ENCODE data around the gene AFG3L2.

AFG3L2 gene

DNA sequence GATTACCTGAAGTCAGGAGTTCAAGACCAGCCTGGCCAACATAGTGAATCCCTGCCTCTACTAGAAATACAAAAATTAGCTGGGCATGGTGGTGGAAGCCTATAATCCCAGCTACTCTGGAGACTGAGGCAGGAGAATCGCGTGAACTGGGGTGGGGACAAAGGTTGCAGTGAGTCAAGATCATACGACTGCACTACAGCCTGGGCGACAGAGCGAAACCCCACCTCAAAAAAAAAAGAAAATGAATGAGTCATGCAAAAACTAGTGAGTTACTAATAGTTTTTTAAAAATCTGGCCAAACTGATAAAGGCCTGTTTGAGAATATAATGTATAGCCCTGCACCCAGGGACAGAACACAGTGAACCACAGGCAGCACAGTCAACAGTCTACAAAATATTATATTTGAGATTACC lies 17.5 kb downstream of the AFG3L2 start:
- no peak for DNase-seq (ENCODE audit: low read depth)

DNA sequence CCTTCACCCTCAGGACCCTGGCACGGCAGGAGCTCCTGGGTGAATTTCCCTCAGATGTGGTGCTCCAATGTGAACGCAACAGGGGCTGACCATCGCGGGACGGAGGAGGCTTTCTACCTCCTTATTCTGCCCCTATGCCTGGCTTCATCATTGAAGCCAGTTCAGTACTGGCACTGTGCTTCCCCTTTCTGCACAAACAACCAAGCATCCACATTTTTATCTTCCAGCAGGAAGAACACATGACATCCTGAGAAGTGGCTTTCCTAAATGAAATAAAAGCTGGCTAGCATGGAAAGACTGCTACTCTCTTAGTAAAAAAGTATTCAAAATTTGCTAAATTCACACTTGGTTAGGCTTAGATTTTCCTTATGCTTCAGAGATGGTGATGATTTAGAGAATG lies 24.8 kb downstream of the AFG3L2 start:
- no peak for DNase-seq (ENCODE audit: low read depth)

DNA sequence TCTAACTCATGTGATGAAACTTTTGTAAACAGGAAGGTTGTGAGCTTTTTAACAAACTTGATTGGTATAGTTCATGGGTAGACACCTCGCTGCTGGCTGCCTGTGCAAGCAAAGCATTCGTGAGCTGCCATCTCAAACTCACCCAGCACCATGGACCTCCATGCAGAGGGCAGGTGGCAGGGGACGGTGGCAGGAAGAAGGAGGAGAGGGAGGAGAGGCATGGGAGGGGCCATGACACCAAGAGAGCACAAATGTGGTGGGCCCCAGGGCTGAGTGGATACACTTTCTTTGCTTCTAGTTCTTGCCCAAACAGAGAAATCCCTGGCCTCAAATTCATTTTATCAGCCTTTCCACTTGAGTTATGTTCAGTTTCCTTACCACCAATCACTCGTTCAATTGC lies 29.1 kb downstream of the AFG3L2 start:
- no peak for DNase-seq (ENCODE audit: low read depth)

DNA sequence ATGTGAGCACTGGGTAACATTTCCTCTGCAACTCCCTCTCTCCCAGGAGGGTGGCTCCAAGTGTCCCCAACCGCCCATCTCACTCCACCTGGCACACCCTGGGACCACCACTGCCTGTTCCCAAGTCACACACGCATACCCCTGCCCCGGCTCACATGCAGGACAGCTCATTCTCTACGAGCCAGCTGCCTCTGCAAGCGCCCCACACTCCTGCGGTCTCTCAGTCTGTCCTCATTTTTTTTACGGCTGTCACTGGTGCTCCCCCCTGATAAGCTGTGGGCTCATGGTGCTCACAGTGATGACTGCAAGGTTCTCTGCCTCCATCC lies 30.8 kb downstream of the AFG3L2 start:
- DNase-seq (ENCODE audit: low read depth), result no peak

DNA sequence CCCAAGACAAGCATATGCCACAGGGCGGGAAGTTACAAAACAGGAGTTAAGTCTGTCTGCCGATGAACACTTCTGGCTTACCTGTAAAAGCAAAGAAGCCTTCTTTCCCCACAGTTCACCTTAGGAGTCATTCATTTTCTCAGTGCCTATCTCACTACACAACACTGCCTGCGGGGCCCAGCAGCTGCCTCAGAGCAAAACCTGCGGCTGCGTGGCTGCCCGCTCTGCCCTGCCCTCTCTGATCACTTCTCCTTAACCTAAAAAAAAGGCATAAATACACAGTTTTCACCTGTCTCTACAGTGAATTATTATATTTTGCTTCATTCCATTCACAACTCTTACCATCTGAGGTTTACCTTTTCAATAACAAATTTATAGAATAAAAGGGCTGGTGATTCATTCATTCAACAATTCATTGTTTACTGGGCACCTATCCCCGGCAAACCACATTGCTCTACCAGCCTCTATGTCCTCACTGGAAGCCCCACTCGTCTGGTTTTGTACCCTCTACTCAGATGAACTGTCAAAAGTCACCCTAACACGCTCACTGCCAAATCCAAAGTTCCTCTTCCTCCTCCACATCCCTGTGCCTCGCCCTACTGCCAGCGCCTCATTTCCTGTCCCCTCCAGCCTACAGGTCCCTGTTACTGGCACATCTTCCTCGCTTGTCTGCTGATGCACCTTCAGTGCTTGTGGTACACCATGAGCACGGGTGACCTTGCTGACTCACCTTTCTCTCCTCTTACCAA lies 31.4 kb downstream of the AFG3L2 start:
- DNase-seq (ENCODE audit: low read depth), result no peak

DNA sequence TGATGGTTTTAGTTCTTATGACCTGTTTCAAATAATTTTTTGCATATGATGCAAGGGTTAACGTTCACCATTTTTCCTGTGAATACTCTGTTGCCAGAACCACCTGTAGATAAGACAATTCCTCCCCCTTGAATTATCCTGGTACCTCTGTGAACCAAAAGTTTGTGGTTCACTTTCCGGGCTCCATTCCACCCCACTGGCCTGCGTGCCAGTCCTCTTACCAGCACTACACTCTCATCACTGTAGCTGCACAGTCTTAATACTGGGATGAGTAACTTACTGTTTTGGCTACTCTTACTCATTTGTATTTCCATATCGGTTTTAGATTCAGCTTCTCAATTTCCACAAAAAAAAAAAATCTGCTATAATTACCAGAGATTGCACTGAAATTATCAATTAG lies 34.4 kb downstream of the AFG3L2 start:
- DNase-seq (ENCODE audit: low read depth), result no peak

DNA sequence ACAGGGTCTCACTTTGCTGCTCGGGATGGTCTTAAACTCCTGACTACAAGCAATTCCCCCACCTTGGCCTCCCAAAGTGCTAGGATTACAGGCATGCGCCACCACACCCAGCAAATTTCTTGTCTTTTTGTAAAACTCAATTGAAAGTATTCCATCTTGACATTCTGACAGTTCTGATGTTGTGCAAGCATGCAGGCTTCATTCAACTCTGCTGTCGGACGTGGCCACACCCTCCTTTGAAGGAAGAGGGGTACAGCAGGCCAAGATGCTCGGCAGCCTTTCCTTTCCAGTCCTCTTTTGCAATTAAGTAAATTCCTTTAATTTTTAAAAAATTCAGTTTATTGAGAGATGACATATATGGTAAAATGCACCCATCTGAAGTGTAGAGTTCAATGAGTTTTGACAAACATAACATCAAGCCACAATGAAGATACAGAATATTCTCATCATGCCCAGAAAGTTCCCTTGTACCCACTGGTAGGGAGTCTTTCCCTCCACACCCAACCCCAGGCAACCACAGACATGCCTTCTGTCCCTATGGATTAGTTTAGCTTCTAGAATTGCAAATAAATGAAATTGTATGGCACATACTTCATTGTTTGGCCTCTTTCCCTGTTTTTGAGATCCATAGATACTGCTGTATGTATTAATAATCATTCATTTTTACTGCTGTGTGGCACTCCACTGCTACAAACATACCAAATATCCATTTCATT lies 35.9 kb downstream of the AFG3L2 start:
- DNase-seq (ENCODE audit: low read depth), result no peak

DNA sequence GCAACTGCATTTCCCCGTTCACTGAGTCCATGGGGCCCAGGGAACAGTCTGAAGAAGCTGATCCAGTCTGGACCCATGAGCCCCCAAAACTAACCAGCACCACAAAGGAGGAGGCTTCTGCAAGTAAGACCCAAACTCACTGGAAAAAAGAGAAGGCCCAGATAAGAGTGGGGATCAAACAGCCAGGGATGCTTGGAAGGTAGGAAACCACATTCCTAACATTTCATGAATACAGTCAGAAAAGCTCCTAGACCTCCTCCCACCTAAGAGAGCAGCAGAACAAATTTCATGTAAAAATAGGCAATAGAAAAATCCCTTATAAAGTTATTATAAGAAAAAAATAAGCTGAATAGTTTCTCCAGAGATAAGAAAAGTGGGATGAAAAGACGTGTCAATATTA lies 38.6 kb downstream of the AFG3L2 start:
- no peak for DNase-seq (ENCODE audit: low read depth)

DNA sequence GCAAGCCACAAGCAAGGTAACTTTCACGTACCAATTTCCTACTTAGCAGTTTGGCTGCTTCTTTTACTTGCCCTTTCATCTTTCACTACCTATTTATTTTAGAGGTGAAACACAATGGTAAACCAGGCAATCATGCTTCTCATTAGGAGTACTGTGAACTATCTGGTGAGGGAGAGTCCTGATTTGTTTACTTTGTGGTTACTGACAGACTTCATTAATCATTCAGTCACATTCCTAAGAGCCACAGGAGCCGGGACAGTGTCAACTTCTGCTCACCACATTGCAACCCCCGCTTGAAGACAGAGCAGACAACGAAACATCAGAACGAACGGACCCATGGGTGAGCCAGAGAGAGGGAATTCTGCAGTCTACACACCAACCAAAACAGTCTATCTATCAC lies 40.1 kb downstream of the AFG3L2 start:
- DNase-seq (ENCODE audit: low read depth), result no peak

DNA sequence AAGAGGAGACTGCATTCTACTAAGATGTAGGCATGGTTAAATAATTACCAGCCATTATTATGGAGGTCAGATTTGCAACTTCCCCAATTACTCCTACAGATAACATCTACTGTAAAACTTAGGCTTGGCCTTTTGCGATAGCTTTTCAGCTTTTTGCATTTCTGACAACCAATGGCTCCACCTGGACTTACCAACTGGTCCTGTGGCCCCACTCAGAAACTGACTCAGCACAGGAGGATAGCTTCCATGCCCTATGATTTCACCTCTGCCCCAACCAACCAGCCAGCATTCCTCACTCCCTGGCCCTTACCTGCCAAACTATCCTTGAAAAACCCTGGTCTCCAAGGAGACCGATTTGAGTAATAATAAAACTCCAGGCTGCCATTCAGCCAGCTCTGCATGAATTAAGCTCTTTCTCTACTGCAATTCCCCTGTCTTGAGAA lies 40.8 kb downstream of the AFG3L2 start:
- no peak for DNase-seq (ENCODE audit: low read depth)

DNA sequence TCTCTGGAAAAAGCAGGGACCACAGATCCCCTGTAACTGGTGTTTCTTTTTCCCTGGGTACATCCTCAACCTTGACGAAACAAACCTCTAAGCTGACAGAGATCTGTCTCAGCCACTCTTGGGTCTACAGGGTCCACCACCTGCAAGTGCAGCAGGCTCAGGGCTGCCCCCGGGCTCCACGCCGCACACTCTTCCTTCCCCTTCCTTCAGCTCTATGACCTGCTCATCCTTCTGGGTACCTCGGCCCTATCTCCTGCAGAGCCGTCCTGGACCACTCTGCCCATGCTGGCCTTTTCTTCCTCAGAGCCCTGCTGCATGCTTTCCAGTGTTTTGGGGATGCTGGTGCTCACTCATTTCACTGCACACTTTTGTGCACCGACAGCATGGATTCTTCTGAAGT lies 41.5 kb downstream of the AFG3L2 start:
- no peak for DNase-seq (ENCODE audit: low read depth)

DNA sequence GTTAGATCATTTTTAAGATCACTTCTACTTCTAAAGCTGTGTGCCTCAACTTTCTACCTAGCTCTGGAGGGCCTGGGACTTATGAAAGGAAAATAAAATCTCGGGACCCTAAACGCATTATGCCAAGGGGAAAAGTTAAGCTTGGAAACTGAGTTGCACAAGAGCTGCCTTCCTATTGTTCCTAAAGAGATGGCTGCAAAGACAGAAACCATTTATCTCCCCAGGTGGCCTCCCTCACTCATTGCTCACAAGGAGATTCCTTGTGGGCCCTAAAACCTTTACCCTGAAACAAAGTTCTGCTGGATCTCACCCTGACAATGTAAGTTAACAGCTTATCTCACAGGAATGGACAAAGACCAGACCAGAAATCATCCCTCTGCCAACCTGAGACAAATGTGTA lies 42.2 kb downstream of the AFG3L2 start:
- no peak for DNase-seq (ENCODE audit: low read depth)

DNA sequence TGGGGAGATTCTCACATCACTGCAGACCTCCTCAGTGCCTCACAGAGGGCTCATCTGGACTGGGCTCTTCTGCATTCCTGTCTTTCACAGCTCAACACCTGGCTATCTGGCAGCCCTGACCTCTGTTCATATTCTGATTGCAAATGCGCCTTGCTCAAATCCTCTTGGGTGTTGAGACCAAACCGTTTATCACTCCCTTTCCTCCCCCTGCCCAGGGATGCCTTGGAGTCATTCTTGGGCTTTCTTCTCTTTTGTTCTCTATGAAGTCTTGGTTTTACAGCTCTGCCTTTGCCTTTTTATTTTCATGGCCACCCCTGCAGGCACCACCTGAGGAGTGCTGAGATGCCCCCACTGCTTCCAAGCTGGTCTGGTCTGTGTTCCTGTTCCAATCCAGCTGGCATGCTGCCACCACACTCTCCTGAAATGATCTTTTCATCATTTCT lies 42.6 kb downstream of the AFG3L2 start:
- DNase-seq (ENCODE audit: low read depth), result no peak

DNA sequence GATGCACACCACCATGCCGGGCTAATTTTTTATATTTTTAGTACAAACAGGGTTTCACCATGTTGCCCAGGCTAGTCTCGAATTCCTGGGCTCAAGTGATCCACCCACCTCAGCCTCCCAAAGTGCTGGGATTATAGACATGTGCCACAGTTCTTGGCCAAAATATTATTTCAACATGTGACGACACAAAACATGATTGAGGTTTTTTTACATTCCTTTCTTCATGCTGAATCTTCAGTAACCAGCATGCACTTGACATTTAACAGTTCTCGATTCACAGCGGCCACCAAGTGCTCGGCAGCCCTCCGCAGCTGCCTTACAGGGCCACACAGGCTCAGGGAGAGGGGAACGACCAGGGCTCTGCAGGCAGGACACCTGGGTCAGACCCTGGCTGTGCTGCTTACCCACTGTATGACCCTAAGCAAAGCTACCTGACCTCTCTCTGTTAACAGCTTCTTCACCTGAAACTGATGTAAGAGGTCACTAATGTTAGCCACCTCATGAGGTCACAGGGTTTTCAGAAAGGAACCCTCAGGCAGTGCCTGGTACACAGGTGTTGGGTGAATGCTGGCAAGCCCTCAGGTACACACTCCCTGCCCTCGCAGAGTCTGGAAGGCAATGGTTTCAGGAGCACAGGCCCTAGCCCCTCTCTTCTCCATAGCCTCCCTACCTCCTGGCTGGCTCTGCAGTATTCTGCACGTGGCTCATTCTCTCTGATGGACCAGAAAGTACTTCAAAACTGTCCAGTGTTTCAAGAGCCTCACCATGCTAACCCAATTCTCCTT lies 43.3 kb downstream of the AFG3L2 start:
- DNase-seq (ENCODE audit: low read depth), result no peak

DNA sequence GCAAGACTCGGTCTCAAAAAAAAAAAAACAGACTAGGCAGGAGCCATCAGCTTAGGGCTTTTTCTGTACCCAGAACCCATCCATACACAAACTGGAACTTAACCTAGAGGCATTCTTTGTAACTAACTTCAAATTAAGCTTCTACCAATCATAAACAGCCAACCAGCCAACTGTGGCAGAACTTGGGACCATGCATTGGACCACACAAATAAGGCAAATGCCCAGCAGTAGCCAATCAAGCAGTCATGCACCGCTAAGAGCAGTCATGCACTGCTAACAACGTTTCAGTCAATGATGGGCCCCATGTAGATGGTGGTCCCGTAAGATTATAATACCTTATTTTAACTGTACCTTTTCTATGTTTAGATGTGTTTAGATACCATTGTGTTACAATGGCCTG lies 46.3 kb downstream of the AFG3L2 start:
- DNase-seq (ENCODE audit: low read depth), result no peak

DNA sequence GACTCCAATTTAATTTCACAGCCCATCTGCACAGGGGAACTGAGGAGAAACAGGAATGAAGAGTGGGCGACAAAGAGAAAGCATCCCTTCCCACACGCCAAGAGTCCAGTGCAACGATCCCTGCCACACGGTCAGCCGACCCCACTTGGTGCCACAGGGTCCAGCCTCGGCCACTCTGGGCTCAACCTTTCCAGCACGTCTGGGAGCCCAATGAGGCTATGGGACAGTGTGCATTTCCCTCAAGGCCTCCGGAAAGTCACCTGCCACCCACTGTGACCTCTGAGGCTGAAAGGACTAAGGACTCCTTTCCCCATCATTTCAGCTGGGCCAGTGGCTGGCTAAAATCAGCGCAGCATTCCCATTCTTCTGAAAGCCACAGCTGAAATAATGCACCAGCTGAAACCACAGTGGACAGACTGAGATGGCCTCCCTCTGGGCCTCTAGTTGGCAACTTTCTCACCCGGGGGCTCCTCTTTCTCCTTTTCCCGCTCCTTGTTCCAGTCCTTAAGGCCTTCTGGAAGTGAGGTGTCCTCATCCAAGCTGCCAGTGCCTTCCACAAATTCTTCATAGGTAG lies 47.8 kb downstream of the AFG3L2 start:
- no peak for DNase-seq (ENCODE audit: low read depth)

DNA sequence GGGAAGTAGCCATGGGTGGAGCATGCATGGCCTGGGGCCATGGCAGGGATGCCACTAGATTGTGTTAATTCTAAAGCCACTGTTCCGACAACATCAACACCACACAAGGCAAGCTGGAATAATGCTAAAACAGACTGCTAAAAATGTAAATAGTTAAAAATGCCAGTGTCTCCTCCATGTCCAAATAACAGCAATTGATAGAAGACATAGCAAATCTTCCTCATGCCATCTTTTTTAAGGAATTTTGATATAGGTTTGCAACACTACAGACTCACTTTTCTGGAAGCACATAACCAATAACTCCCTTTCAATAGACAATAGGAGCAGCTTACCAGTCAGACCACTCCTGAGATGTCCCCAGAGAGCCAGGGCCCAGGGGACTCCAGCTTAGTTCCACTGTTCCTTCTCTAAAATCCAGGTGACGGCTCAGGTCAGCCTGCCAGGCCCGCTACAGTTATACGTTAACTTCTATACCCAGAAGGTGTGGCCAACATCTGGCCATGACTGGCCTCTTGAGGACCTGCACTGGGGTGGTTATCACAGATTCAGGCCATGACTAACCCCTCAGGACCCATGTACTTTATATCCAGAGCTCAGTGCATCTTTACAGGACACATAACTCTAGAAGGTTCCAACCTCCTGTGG lies 48.7 kb downstream of the AFG3L2 start:
- DNase-seq (ENCODE audit: low read depth), result no peak

DNA sequence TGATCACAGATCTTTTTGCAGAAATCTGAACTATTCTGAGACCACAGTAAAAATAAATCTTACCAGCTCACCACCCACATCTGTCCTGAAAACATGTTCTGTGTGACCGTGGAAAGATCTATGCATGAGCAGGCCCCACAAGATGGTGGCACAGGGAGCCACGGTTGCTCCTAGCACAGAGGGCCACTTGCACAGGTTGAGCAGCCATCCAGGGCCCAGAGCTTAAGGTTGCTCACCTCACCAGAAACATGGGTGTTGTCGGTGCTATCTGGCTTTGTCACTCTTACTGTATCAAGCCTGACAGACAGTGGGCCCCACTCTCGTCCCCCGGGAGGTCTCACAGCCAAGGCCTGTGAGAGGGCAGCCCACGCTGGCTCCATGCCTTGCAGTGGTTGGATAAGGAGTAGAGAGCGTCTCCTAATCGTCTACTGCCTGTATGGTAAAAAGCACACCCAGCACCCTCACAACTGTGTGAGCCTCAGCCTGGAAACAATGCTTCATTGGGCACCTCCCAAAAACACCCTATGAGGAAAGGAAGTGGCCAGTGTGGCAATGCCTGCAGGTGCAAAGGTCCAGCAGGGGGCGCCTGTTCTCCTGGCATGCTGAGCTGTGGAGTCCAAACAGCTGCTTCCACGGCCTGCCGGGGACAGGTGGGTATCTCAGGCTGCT lies 49.4 kb downstream of the AFG3L2 start:
- DNase-seq (ENCODE audit: low read depth), result peak; percentile 54

DNA sequence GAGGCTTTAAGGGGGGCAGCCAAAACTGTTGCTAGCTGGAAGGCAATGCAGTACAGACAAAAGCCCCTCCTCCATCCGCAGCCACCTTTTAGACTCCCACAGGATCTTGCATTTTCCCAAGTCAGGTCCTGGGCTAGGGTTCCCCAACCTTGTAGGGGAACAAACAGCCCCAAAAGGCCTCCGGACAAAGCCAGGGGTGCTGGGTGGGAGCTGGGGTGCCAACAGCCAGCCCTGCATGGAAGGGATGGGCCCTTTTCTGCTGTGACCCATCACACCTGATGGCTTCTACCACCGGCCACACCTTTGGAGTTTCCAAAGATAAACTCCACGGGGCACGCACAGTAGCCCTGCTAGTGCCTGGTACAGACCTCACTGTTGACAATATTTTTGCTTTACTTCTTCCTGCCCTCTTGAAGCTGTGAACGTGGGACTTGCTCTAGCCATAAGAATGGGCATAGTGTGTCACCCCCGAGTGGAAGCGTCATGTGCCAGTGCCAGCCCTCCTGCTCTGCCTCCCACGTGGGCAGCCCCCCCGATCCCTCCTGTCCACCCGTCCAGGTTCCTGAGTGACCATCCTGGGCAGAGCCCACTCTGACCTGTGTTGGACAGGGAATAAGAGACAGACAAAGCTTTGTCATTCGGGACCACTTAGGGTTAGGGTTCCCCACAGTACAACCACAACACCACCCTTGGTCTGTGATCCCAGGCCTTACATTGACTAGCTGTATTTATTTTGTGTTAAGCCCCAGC lies 50.1 kb downstream of the AFG3L2 start:
- no peak for DNase-seq (ENCODE audit: low read depth)

DNA sequence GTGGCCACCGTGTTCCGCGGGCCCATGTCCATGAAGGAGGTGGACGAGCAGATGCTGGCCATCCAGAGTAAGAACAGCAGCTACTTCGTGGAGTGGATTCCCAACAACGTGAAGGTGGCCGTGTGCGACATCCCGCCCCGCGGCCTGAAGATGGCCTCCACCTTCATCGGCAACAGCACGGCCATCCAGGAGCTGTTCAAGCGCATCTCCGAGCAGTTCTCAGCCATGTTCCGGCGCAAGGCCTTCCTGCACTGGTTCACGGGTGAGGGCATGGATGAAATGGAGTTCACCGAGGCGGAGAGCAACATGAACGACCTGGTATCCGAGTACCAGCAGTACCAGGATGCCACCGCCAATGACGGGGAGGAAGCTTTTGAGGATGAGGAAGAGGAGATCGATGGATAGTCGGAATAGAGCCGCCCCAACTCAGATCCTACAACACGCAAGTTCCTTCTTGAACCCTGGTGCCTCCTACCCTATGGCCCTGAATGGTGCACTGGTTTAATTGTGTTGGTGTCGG lies 51.2 kb downstream of the AFG3L2 start:
- DNase-seq (ENCODE audit: low read depth), result no peak

All from activated gamma-delta T cell treated with anti-CD3 and anti-CD28 coated beads, Interleukin-2, amount 50 U/mL, for 16 hours (primary cell).